22Rv1 (cell line): ENCODE data around the gene EFS.

Experiments
- ZFX ChIP-seq: fragments of 450-650 bp; IDR thresholded peaks from 2 replicates; pipeline ENCODE4 v1.6.1; 2017; ENCODE audit warnings: antibody characterized with exemption, borderline replicate concordance
- TF ChIP-seq, protein P1 (sequence below): fragments of 450-650 bp; IDR thresholded peaks from 2 replicates; pipeline ENCODE4 v1.5.1; 2017; ENCODE audit warnings: mild to moderate bottlenecking

DNA sequence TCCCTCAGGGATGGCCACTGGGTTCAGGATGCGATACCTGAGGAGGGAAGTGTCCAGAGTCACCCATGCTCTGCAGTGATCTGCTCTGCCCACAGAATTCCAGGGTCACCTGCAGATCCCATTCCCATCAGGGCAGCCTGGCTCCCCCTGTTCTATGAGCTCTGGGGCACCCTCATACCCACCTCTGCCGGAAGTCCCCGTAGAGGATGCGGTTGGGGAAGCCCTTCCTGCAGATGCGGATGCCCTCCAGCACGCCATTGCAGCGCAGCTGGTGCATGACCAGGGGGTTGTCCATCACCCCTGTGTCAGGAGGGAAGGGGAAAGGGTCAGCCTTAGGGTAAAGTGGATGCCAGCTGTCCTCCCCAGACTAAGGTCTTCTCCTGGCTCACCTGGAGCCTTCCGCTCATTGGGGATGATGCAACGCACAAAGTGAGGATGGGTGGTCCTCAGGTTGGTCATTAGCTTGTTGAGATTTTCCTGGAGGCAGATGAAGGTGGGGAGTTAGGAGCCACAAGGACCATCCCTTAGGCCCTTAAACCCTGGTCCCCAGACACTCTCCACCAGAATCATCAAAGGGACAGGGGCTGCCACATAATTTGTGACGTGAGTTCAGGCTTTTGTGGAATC lies 31.9 kb upstream of the EFS start:
- TF ChIP-seq, protein P1, sequence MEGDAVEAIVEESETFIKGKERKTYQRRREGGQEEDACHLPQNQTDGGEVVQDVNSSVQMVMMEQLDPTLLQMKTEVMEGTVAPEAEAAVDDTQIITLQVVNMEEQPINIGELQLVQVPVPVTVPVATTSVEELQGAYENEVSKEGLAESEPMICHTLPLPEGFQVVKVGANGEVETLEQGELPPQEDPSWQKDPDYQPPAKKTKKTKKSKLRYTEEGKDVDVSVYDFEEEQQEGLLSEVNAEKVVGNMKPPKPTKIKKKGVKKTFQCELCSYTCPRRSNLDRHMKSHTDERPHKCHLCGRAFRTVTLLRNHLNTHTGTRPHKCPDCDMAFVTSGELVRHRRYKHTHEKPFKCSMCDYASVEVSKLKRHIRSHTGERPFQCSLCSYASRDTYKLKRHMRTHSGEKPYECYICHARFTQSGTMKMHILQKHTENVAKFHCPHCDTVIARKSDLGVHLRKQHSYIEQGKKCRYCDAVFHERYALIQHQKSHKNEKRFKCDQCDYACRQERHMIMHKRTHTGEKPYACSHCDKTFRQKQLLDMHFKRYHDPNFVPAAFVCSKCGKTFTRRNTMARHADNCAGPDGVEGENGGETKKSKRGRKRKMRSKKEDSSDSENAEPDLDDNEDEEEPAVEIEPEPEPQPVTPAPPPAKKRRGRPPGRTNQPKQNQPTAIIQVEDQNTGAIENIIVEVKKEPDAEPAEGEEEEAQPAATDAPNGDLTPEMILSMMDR = no peak
- no peak for TF ChIP-seq ZFX
